NCI-H128 (cell line): ENCODE data around the gene STAM.

Source experiments
- DNase-seq: peaks from one replicate; lab custom pipeline; 2025; ENCODE audit not compliant: unreplicated experiment; lab: John Stamatoyannopoulos, UW

STAM gene

GRCh38 chr10:17673471-17674061 lies 29.6 kb downstream of the STAM start:
- DNase-seq = no peak

GRCh38 chr10:17674566-17674965 lies 30.6 kb downstream of the STAM start:
- DNase-seq = no peak

- no peak for DNase-seq
Measured at GRCh38 chr10:17675638-17676037, 31.7 kb downstream of the STAM start.

DNA sequence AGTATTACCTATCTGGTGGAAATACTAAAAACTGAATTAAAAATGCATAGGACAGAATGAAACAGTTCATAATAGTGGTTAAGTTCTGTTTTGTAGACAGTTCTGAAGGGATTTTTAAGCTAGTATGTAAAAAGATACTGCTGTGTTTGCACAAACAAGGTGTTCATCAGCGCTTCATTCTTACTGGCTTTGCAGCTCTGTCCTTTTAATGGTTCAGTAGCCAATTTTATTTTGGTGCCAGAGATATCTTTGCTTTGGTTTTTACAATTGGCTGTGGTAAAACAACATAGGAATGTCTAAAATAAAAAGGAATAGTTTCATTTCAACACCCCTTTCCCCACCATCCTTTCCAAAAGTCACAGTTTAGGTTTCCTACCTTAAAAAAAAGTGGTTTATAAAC lies 33.0 kb downstream of the STAM start:
- DNase-seq = no peak

GRCh38 chr10:17682236-17682946 lies 38.4 kb downstream of the STAM start:
- no peak for DNase-seq

GRCh38 chr10:17683541-17683940 lies 39.6 kb downstream of the STAM start:
- DNase-seq = no peak

DNA sequence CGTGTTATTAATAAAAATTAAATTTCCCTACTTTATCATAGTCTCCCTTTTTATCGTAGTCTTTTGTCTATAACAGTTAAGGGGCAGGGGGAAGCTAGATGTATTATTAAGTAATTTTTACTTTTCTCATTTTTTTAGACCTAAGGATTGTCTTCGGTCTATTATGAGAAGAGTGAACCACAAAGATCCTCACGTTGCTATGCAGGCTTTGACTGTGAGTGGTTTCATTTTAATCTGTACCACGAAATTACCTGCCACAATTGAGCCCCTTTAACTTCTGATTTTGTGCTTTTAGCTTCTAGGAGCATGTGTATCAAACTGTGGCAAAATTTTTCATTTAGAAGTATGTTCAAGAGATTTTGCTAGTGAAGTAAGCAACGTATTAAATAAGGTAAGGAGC lies 40.6 kb downstream of the STAM start:
- no peak for DNase-seq

DNA sequence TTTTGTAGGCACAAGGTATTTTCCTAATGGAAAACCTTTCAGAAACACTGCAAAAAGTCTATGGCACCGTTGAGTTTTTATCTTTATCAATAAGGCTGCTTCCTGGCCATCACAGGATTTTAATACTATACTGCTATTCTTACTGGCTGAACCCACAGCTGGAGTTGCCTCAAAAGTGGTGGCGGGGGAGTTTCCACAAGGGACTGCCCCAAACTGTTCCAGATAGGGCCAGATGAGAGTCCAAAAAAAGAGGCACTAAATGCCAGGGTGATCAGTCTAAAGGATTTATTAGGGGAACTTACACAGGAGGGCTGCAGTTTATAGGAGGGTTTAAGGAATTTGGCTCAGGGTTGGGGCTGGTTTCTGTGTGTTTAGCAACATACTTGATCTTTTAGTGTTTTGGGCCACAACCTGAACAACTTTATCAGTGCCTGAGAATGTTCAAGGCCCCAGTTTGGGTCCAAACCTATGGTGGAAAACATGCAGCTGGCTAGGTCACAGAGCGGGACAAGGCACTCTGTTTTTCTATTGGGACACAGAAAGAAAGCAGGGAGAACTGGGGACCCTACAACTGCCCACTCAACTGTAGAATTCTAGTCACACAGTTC lies 41.4 kb downstream of the STAM start:
- no peak for DNase-seq

DNA sequence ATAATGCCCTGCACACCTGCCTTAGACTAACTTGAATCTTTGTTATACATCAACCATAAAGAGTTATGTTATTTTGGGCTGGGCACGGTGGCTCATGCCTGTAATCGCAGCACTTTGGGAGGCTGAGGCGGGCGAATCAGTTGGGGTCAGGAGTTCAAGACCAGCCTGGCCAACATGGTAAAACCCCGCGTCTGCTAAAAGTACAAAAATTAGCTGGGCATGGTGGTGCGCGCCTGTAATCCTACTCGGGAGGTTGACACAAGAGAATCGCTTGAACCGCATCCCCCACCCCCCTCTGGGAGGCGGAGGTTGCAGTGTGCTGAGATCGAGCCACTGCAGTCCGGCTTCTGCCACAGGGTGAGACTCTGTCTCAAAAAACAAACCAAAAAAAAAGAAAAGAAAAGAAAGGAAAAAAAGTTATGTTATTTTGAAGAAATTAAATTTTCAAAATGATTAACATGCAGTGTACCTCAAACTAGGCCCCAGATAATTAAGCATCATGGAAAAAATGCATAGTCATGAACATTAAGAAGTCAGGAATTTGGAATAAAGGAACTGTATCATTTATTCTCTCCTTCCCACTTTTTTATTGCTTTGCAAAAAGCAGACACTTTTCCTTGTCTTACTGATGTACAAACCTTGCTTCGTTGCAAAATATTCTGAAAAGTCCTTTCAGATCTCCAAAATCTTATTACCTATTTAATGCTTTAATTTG lies 43.3 kb downstream of the STAM start:
- no peak for DNase-seq

DNA sequence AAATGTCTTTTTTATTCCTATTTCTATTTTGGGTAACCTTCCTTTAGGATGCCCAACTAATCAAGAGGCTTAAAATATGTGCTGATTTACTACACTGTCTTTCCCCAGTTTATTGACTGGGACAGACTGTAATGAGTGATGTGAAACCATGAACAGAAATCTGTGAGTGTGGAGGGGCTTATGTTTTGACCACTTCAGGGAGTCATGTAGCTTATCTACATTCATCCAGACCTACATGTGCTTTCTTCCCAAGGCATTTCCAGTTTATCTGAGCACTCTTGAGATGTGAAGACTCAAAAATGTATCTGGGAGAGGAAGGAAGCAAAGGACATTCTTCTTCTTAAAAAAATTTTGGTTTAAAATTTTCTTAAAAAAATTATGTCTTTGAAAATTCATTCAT lies 45.2 kb downstream of the STAM start:
- no peak for DNase-seq

GRCh38 chr10:17693009-17693408 lies 49.1 kb downstream of the STAM start:
- no peak for DNase-seq

- no peak for DNase-seq
Measured at GRCh38 chr10:17698696-17699095, 54.7 kb downstream of the STAM start.

DNA sequence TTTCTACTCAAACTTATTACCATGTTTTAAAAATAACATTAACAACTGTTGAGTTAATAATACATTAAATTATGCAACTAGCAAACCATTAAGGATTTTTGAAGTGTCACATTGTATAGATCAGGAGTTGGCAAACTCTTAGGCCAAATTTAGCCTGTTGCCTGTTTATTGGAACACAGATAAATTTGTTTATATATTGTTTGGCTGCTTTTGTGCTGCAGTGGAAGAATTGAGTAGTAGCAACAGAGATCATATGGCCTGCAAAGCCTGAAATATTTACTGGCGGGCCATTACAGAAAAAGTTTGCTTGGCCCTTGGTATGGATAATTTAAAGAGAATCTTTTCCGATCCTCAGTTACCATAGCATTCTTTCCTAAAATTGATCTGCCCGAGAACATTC lies 57.4 kb downstream of the STAM start:
- no peak for DNase-seq

DNA sequence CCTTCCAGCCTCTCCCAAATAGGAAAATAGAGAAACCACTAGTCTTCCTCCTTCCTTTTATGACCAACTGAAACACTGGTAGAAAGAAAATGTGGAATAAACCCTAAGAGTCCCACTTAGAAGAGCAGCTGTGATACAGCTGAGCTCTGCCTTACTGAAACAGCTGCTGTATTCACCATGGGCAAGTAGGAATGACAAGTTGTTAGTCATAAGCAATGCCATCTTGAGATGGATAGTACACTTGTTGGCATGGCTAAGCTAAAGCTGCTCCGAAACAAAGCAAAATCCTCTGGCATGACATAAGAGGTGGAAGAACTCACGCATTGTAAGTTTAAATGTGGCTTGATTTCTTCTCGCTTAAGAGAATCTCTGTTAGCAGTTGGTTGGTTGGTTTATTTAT lies 59.8 kb downstream of the STAM start:
- DNase-seq = no peak

- no peak for DNase-seq
Measured at GRCh38 chr10:17708821-17709220, 64.9 kb downstream of the STAM start.

GRCh38 chr10:17709492-17709891 lies 65.5 kb downstream of the STAM start:
- no peak for DNase-seq

DNA sequence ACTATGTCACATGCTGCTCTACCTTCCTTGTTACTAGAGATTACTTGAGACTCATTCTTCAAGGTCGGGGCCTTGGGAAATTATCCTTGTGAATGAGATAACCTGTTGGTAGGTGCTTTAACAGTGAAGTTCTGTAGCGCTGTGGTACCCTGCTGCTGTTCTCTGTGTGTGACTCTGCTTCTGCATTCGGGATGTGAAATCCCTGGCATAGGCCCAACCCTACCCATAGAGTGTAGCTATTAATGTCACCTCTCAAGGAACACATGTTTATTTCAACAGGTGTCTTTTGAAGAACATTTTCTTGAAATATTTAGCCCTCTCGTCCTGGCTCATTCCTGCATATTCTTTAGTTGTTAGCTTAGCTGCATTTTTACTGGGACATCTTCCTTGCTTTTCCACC lies 66.2 kb downstream of the STAM start:
- no peak for DNase-seq

DNA sequence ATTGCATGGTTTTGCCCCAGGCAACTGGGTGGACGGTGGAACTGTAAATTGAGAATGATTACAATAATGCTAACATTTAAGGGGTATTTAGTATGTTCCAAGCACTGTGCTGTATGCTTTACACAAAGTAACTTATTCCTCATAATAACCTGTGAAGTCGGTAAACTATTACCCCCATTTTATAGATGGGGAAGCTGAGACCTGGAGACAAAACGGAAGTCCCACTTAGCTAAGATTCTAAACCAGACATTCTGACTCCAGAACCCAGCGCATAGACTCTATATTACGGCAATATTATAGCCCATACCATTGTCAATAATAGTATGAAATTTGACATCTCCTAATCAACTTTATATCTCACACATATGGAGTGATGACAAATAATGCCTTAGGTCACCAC lies 68.1 kb downstream of the STAM start:
- no peak for DNase-seq

DNA sequence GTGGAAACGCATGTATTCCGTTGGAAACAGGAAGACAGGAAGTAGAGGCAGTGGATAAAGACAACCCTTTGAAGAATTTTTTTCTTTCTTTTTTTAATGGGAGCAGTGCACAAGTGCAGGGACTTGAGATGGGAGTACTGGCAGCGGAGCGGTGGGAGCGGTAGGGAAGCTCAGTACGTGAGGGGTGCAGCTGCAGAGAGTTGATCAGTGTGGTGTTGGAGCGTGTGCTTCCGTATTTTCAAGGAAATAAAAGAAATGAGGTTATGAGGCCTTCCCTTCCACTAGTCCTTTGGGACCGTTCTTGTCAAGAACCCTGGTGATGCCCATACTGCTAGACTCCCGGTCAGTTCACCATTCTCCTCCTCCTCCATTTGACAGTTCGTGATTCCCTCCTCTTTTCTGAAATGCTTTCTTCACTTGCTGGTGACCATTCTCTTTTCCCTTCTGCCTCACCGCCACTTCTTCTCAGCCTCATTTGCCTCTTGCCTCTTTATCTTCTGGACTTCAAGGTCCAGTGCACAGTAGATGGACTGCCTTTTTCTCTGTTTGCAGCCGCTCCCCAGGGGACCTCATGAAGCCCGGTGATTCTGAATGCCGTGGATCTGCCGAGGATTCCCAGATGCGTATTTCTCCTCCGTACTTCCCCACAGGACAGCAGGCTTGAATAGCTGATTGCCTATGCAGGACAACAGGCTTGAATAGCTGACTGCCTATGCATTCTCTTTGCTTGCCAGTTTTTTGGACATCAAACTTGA lies 68.9 kb downstream of the STAM start:
- DNase-seq = no peak

- DNase-seq = no peak
Measured at GRCh38 chr10:17713758-17714157, 69.8 kb downstream of the STAM start.

GRCh38 chr10:17716161-17716560 lies 72.2 kb downstream of the STAM start:
- DNase-seq = no peak
